Measurements from ENCODE around the gene SELENOI. TPM values are rescaled to one million over a fixed set of nuclear protein-coding genes. Genes with fewer than 3 reads are reported as not detected.

Gene SELENOI
- polyA plus RNA-seq, 3 donors = 21.0 to 23.0 (median 22.4) TPM

- DNase-seq (ENCODE audit: low read depth in 3 of 3, low spot score in 2 of 3) = no peak
Observed at GRCh38 chr2:26444236-26444635, 98.3 kb downstream of the SELENOI start.

Other genes with a start within 250 kb of the SELENOI start
- gene GAREM2, start 173.1 kb upstream of the SELENOI start, polyA plus RNA-seq (ENCODE audit: insufficient read length in 3 of 3) = 1 to 10 TPM; 5.9 to 6.1 (median 6.0) TPM
- 100 to 1,000 TPM; 222 to 257 (median 228) TPM for gene HADHA, start 101.5 kb upstream of the SELENOI start, polyA plus RNA-seq (ENCODE audit: insufficient read length in 3 of 3)
- gene HADHB, start 101.2 kb upstream of the SELENOI start, polyA plus RNA-seq (ENCODE audit: insufficient read length in 3 of 3) = 100 to 1,000 TPM; 170 to 199 (median 195) TPM
- gene ADGRF3, start 646 bp downstream of the SELENOI start, polyA plus RNA-seq (ENCODE audit: insufficient read length in 3 of 3) = 1 to 10 TPM; 2.0 to 2.7 (median 2.3) TPM
- 1 to 10 TPM; 3.4 to 3.9 (median 3.7) TPM for gene DRC1, start 55.8 kb downstream of the SELENOI start, polyA plus RNA-seq (ENCODE audit: insufficient read length in 3 of 3)
- under 1 TPM; 0.11 to 0.14 (median 0.14) TPM for gene OTOF, start 132.0 kb downstream of the SELENOI start, polyA plus RNA-seq (ENCODE audit: insufficient read length in 3 of 3)

Measured in right renal cortex interstitium (tissue), 3 donors.